GDM1 (cell line): Measurements from ENCODE around the gene RGS6.
A peak's percentile ranks its signal among the peaks of the same experiment; 100 is the strongest.

Experiments used
- DNase-seq: peaks from one replicate; lab custom pipeline; 2025; lab: John Stamatoyannopoulos, UW

The RGS6 gene

GRCh38 chr14:72014486-72014885, 82.3 kb downstream of the RGS6 start:
- no peak for DNase-seq

- no peak for DNase-seq
These were observed 85.1 kb downstream of the RGS6 start for GRCh38 chr14:72017290-72017689.

GRCh38 chr14:72023128-72024042, 91.2 kb downstream of the RGS6 start:
- no peak for DNase-seq

GRCh38 chr14:72024043-72024407, 91.8 kb downstream of the RGS6 start:
- peak; percentile 43 for DNase-seq

GRCh38 chr14:72024504-72024903, 92.3 kb downstream of the RGS6 start:
- DNase-seq, result no peak

- no peak for DNase-seq
These were observed 94.3 kb downstream of the RGS6 start for GRCh38 chr14:72026536-72026935.

DNA sequence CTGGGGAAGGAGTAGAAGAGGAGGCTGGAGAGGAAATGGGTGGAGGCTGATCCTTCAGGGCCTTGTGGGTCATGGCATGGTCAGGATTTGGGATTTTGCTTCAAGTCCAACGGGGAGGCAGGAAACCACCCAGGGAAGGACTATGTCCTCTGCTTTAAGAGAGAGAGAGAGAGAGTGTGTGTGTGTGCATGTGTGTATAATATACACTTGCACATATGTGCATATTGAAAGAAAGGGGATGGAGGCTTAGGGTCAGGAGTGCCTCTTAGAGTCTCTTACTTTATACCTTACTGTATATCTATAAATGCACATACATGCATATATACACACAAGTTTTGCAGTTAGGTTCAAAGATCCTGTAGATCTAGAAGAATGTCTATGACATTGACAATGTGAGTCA, 94.8 kb downstream of the RGS6 start:
- no peak for DNase-seq

DNA sequence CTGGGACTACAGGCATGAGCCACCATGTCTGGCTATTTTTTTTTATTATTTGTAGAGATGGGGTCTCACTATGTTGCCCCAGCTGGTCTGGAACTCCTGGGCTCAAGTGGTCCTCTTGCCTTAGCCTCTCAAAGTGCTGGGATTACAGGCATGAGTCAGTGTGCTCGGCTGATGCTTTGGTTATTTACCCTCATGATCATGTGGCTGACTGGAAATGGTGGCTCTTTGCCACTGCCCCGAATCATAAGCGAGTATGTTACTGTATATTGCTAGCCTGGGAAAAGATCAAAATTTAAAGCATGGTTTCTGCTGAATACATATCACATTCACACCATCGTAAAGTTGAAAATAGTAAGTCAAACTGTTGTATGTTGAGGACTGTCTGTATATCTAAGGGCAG, 101.1 kb downstream of the RGS6 start:
- DNase-seq, result no peak

GRCh38 chr14:72040528-72040927, 108.3 kb downstream of the RGS6 start:
- DNase-seq, result no peak

GRCh38 chr14:72045271-72045670, 113.0 kb downstream of the RGS6 start:
- no peak for DNase-seq

DNA sequence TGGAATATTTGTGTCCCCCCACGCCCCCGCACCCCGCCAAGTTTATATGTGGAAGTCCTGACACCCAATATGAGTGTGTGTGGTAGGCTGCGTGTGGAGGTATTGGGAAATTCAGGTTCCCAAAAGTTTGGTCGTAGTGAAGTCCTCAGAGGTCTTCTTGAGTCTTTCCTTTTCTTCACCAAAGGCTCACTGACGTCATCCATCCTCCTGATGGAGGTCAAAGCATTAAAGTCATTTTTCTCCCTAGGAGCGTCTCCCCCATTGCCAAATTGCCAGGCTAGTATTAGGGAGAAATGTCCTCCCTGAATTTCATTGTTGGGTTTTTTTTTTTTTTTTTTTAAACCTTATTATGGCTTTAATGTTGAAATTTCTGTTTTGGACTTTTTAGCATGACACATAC, 113.7 kb downstream of the RGS6 start:
- DNase-seq, result no peak

DNA sequence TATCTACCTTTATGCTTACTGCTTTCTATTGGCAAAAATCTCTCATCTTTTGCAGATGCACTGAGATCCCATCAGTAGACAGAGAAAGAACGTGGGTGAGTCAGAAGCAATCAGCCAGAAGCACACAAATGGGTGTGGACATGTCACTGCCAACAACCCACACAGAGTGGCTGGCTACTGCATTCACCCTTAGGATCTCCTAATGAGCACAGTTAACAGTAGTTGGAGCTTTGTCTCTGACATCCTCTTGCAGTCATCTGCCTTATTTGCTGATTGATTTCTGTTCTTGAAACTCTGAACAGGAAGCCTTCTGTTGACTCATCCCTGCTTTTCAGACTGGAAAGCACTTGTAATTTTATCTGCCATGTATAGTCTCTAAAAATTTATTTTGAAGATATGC, 117.2 kb downstream of the RGS6 start:
- no peak for DNase-seq

DNA sequence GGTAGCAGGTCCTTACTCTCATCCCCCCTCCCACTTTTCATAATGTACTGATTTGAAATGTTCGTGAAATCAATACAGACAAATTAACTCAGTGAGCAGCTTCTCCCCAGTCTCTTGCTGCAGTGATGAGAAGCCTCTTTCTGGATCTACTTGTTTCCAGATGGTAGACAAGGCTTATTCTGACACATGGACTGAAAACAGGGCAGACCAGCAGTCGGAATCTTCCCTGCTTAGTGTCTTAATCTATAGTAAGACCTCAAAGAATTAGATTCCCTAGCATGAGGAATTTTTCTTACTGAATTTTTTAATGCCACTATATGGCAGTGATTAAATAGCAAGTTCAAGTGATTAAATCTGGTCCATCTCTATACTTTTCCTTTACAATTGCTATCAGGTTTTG, 120.1 kb downstream of the RGS6 start:
- DNase-seq, result no peak

GRCh38 chr14:72053651-72054050, 121.4 kb downstream of the RGS6 start:
- DNase-seq, result no peak

DNA sequence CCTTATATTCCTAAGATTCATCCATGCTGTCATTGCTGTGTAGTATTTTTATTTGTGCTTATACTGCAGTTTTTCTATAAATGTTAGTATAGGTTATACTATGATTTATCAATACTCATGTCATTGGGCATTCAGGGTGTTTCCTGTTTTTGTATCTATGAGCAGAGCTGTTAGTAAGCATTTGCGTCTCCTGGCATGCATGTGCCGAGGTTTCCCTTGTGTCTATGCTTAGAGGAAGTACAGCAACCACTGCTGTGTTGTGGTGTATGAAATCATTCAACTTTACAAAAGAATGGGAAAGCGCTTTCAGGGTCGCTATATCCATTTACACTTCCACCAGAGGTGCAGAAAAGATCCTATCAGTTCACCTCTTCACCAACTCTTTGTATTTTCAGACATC, 122.7 kb downstream of the RGS6 start:
- DNase-seq, result no peak

DNA sequence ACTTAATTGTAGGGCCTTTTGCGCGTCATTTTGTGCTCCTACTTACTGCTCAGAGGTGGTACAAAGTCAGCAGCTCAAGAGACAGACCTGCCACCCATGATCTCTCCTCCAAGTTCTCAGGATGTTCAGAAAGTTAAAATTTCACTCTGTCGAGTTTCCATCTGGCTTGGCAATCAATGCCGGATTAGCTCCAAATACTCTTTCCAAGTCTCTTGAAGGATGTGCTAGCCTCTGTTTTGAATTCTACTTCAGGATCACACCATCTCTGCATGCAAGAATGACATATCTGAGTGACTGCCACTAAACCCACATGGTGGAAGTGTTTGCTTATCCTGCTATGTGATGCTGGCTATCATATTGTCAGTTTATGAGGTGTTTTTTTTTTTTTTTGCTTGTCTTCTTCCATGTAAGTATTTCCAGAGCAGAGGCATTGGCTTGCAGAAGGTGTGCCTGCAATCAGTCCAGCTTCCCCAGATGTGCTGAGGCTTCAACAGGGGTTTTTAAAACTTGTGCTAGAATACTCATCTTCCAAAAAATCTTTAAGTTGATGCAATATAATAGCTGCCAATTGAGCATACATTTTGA, 125.6 kb downstream of the RGS6 start:
- no peak for DNase-seq

- no peak for DNase-seq
These were observed 128.2 kb downstream of the RGS6 start for GRCh38 chr14:72060460-72060859.

- DNase-seq, result no peak
These were observed 128.7 kb downstream of the RGS6 start for GRCh38 chr14:72060917-72061316.

DNA sequence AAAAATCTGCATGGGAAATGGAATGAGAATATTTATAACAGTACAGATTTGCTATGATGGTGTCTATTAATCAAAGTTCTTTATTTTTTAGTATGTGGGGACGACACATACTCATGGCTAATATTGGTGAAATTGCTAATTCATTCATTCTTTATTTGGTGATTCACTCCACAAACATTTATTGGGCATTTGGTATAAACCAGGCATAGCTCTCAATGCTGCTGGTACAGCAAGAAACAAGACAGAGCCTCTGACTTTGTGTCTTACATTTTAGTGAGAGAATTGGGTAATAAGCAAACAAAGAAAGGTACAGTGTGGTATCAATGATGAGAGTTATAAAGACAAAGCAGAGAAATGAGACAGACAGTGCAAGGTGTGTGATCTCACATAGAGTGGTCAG, 129.5 kb downstream of the RGS6 start:
- DNase-seq, result no peak

GRCh38 chr14:72063761-72064282, 131.6 kb downstream of the RGS6 start:
- DNase-seq, result no peak

DNA sequence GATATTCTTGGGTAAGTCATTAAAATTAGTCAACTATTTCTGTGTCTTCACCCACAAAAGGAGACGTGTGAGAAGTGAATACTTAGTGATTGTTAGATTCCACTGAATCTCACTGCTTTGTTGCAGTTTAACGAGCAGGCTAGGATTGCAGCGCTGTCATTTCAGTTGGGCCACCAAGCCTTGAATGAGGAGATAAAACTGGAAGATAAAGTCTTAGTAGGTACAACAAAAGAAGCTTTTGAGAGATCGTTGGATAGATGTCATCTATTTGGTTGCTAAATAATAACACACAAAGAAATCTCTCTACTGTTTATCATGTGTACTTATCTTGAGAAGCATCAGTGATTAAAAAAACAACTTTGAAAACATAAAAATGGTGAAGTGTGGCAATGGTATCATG, 132.3 kb downstream of the RGS6 start:
- DNase-seq, result no peak

- no peak for DNase-seq
These were observed 138.2 kb downstream of the RGS6 start for GRCh38 chr14:72070458-72070857.

DNA sequence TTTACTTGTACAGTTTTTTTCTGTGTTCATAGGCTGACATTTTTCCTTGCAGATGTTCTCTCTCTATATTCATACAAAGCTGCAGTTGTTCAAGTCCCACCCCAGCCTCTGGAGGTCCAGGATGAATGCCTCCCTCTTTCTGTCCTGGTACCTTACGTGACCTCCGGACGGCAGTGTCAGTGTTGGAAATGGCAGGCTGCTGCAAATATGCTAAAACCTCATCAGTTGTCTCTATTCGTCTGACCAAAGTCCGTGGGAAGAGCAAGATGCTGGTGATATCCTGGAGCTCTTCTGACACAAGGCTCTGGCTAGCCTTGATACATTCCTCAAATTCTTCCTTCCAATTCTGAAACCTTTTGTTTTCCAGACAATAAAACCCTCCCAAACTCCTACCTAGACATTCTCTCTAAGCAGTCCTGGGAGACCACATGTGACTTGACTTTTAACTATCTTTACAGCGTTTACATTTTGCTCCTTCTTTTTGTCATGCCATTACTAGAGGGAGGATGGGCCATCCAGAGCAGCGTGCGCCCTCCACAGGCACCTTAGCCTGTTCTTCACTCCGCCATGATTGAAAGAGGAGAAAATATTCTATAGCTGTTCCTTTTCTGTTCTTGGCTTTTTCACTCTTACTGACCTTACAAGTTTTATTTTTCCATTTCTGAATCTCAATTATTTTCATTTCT, 143.6 kb downstream of the RGS6 start:
- no peak for DNase-seq
